ENCODE data around the gene GPR107.
A peak's percentile ranks its signal among the peaks of the same experiment; 100 is the strongest.

DNA sequence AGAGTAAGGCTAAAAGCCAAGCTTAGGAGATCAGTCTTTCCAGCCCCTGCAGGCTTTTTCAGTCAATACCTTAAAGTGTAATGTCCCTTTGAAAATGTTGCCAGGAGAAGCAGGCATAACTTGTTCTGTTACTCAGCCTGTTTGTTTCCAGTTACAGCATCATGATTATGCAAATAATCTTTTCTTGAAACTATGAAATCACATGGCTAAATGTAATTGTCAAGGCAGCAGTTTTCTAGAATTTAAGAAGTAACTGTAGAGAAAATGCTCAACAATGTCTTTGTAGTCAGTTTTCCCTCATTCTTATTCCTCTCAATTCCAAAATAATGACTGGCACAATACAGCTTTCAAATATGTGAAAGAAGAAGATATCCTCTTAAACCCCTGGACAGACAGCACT is 1.9 kb upstream of the GPR107 start:
- TF ChIP-seq CBX2 (IDR thresholded peaks at IDR 0.05; ENCODE audit: borderline replicate concordance, low read depth) (no peak), RFX5 (IDR thresholded peaks at IDR 0.05) (no peak), ESRRA (IDR thresholded peaks at IDR 0.05; ENCODE audit: borderline replicate concordance, low read length) (no peak), POLR2A (IDR thresholded peaks at IDR 0.05; ENCODE audit: low read length) (no peak), MAFK (IDR thresholded peaks at IDR 0.05; ENCODE audit: partially characterized antibody) (peak; percentile 53), FOXS1 (CRISPR knock-in tag; IDR thresholded peaks at IDR 0.05) (no peak), EP300 (IDR thresholded peaks at IDR 0.05) (no peak), TP53 (CRISPR knock-in tag; IDR thresholded peaks at IDR 0.05) (no peak), CEBPB (IDR thresholded peaks at IDR 0.05) (no peak)
- TF ChIP-seq, protein P1, sequence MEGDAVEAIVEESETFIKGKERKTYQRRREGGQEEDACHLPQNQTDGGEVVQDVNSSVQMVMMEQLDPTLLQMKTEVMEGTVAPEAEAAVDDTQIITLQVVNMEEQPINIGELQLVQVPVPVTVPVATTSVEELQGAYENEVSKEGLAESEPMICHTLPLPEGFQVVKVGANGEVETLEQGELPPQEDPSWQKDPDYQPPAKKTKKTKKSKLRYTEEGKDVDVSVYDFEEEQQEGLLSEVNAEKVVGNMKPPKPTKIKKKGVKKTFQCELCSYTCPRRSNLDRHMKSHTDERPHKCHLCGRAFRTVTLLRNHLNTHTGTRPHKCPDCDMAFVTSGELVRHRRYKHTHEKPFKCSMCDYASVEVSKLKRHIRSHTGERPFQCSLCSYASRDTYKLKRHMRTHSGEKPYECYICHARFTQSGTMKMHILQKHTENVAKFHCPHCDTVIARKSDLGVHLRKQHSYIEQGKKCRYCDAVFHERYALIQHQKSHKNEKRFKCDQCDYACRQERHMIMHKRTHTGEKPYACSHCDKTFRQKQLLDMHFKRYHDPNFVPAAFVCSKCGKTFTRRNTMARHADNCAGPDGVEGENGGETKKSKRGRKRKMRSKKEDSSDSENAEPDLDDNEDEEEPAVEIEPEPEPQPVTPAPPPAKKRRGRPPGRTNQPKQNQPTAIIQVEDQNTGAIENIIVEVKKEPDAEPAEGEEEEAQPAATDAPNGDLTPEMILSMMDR (IDR thresholded peaks at IDR 0.05), result no peak
- TF ChIP-seq, protein P2, sequence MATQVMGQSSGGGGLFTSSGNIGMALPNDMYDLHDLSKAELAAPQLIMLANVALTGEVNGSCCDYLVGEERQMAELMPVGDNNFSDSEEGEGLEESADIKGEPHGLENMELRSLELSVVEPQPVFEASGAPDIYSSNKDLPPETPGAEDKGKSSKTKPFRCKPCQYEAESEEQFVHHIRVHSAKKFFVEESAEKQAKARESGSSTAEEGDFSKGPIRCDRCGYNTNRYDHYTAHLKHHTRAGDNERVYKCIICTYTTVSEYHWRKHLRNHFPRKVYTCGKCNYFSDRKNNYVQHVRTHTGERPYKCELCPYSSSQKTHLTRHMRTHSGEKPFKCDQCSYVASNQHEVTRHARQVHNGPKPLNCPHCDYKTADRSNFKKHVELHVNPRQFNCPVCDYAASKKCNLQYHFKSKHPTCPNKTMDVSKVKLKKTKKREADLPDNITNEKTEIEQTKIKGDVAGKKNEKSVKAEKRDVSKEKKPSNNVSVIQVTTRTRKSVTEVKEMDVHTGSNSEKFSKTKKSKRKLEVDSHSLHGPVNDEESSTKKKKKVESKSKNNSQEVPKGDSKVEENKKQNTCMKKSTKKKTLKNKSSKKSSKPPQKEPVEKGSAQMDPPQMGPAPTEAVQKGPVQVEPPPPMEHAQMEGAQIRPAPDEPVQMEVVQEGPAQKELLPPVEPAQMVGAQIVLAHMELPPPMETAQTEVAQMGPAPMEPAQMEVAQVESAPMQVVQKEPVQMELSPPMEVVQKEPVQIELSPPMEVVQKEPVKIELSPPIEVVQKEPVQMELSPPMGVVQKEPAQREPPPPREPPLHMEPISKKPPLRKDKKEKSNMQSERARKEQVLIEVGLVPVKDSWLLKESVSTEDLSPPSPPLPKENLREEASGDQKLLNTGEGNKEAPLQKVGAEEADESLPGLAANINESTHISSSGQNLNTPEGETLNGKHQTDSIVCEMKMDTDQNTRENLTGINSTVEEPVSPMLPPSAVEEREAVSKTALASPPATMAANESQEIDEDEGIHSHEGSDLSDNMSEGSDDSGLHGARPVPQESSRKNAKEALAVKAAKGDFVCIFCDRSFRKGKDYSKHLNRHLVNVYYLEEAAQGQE (IDR thresholded peaks at IDR 0.05), result no peak
- TF ChIP-seq, protein P3, sequence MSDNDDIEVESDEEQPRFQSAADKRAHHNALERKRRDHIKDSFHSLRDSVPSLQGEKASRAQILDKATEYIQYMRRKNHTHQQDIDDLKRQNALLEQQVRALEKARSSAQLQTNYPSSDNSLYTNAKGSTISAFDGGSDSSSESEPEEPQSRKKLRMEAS (IDR thresholded peaks at IDR 0.05), result no peak

All from A549 (cell line).